Tibial nerve (tissue), 4 donors: ENCODE results near the gene TMEM92.

ENCODE experiments used
- EP300 ChIP-seq, 2 donors: sonication (generic); formaldehyde crosslinking; IDR thresholded peaks; one replicate each; pipeline ENCODE4 v1.6.1; 2017; ENCODE audit warnings: antibody characterized with exemption in 2 of 2, mild to moderate bottlenecking in 1 of 2
- POLR2A ChIP-seq, 2 donors: fragments of 450-650 bp; IDR thresholded peaks; one replicate each; pipeline ENCODE4 v1.6.1; 2017; ENCODE audit warnings: antibody characterized with exemption in 2 of 2, mild to moderate bottlenecking in 2 of 2, moderate library complexity in 2 of 2
- TF ChIP-seq, protein P1 (sequence below), 5 experiments: fragments of 200-600 bp in 3 of 5; fragments of 450-650 bp in 2 of 5; sonication (generic) in 3 of 5; IDR thresholded peaks; one replicate each; pipeline ENCODE4 v1.5.1; 2016 to 2019; ENCODE audit warnings: antibody characterized with exemption in 5 of 5, mild to moderate bottlenecking in 3 of 5, moderate library complexity in 2 of 5

DNA sequence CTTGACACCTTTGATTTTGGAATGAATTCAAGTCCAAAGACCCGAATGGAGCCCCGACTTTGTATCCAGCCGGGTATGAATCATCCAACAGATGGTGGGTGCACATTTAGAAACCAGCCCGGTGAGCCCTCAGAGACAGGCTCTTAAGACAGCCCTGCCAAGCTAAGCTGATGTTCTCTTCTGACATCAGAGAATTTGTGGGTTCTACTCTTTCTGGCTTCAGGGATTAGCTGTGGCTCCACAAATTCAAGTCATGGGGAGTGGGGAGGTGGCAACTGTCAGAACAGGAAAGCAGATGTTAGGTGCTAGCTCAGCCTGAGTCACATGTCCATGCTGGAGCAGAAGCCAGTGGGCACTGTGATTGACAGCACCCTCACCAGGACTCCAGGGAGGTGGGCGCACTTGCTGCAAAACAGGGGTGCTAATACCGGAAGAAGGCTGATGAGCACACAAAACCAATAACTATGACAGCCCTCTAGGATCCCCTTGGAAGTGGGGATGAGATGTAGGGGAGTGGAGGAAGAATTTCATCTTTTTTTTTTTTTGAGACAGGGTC is 40.3 kb downstream of the TMEM92 start:
- TF ChIP-seq, protein P1, sequence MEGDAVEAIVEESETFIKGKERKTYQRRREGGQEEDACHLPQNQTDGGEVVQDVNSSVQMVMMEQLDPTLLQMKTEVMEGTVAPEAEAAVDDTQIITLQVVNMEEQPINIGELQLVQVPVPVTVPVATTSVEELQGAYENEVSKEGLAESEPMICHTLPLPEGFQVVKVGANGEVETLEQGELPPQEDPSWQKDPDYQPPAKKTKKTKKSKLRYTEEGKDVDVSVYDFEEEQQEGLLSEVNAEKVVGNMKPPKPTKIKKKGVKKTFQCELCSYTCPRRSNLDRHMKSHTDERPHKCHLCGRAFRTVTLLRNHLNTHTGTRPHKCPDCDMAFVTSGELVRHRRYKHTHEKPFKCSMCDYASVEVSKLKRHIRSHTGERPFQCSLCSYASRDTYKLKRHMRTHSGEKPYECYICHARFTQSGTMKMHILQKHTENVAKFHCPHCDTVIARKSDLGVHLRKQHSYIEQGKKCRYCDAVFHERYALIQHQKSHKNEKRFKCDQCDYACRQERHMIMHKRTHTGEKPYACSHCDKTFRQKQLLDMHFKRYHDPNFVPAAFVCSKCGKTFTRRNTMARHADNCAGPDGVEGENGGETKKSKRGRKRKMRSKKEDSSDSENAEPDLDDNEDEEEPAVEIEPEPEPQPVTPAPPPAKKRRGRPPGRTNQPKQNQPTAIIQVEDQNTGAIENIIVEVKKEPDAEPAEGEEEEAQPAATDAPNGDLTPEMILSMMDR (IDR thresholded peaks at IDR 0.05), result no peak
- TF ChIP-seq POLR2A (IDR thresholded peaks at IDR 0.05), result no peak
- no peak for TF ChIP-seq EP300 (IDR thresholded peaks at IDR 0.05)
